Bronchial epithelial cell (primary cell): ENCODE data around the gene GALR3. TPM values are rescaled to one million over a fixed set of nuclear protein-coding genes. Genes with fewer than 3 reads are reported as not detected.
A peak's percentile ranks its signal among the peaks of the same experiment; 100 is the strongest.

Experiments used
- DNase-seq: peaks from one replicate; pipeline ENCODE4 v3.0.0-alpha.2; 2010; ENCODE audit warnings: low read depth
- FAIRE-seq: peaks from 2 replicates; lab custom pipeline; 2011; peaks lifted over from hg19 to GRCh38; lab: Jason Lieb, UNC
- H3K27me3 ChIP-seq: 2 replicates; pipeline ENCODE4 v1.5.1; 2011; ENCODE audit warnings: low read length; ENCODE audit not compliant: control insufficient read depth, insufficient read depth
- H3K36me3 ChIP-seq: 2 replicates; pipeline ENCODE4 v1.5.1; 2011; ENCODE audit warnings: low read length; ENCODE audit not compliant: control insufficient read depth, insufficient read depth
- H3K4me3 ChIP-seq: 2 replicates; pipeline ENCODE4 v1.5.1; 2011; ENCODE audit warnings: mild to moderate bottlenecking, low read depth, low read length, control low read depth
- total RNA-seq: library from RNA; depleted of rRNA; stranded (reverse); fragments of >200 nt; gene quantifications from 2 replicates; pipeline ENCODE4 v1.2.1, GENCODE V29; 2014
- TF ChIP-seq, protein P1 (sequence below): IDR thresholded peaks from 2 replicates; pipeline ENCODE4 v1.5.1; 2011; ENCODE audit warnings: mild to moderate bottlenecking, moderate library complexity, low read length, control low read depth, inconsistent platforms; ENCODE audit not compliant: insufficient read depth, severe bottlenecking

The GALR3 gene
- total RNA-seq, 1 donor from 2014 or later, result not detected

- DNase-seq (no peak), FAIRE-seq (no peak)
- TF ChIP-seq, protein P1, sequence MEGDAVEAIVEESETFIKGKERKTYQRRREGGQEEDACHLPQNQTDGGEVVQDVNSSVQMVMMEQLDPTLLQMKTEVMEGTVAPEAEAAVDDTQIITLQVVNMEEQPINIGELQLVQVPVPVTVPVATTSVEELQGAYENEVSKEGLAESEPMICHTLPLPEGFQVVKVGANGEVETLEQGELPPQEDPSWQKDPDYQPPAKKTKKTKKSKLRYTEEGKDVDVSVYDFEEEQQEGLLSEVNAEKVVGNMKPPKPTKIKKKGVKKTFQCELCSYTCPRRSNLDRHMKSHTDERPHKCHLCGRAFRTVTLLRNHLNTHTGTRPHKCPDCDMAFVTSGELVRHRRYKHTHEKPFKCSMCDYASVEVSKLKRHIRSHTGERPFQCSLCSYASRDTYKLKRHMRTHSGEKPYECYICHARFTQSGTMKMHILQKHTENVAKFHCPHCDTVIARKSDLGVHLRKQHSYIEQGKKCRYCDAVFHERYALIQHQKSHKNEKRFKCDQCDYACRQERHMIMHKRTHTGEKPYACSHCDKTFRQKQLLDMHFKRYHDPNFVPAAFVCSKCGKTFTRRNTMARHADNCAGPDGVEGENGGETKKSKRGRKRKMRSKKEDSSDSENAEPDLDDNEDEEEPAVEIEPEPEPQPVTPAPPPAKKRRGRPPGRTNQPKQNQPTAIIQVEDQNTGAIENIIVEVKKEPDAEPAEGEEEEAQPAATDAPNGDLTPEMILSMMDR, result no peak
- Histone ChIP-seq H3K27me3 (no peaks in the 10 kb centered on the region), H3K4me3 (no peak overlapping the region), H3K36me3 (peaks cover 8% of the 10 kb centered on the region)
Measured at GRCh38 chr22:37811867-37812266, 11.3 kb upstream of the GALR3 start.

GRCh38 chr22:37812869-37813678, 10.1 kb upstream of the GALR3 start:
- TF ChIP-seq, protein P1, result no peak
- DNase-seq (no peak), FAIRE-seq (peak; percentile 7)
- Histone ChIP-seq H3K27me3 (no peaks in the 10 kb centered on the region), H3K4me3 (no peak overlapping the region), H3K36me3 (peaks cover 9% of the 10 kb centered on the region)

DNA sequence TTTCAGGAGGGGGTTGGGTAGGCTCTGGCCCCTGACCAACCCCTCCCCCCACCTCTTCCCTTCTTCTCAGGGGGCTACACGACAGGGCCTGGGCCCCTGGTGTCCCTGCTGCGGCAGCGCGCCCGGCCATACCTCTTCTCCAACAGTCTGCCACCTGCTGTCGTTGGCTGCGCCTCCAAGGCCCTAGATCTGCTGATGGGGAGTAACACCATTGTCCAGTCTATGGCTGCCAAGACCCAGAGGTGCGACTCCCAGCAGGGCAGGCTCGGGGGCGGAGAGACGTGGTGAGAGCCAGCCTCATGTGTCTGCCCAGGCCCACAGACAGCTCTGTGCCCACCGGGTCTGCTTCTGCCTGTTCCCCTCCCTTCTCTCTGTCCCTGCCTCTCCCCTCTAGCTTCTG, 7.6 kb upstream of the GALR3 start:
- no peak overlapping the region for H3K4me3 ChIP-seq
- no peaks in the 10 kb centered on the region for H3K27me3 ChIP-seq
- TF ChIP-seq, protein P1, result no peak
- FAIRE-seq (peak; percentile 36), DNase-seq (no peak)
- H3K36me3 ChIP-seq, result peaks cover 9% of the 10 kb centered on the region

DNA sequence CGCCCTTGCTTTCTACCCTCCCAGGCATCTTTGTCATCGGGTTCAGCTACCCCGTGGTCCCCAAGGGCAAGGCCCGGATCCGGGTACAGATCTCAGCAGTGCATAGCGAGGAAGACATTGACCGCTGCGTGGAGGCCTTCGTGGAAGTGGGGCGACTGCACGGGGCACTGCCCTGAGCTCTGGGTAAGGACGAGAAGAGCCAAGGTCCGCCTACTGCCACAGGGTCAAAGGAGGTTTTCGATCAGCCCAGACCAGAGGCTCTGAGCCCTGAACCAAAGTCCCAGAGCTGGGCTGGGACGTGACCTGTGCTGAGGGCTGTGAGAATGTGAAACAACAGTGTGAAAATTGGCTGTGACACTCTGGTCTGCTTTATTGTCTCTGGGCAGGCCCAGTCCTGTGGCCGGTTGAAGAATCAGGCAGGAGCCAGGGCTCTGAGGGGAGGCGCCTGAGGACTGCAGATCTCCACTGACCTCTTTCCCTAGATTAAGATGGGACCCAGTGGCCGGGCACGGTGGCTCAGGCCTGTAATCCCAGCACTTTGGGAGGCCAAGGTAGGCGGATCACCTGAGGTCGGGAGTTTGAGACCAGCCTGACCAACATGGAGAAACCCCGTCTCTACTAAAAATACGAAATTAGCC, 6.5 kb upstream of the GALR3 start:
- no peaks in the 10 kb centered on the region for H3K27me3 ChIP-seq
- peaks cover 9% of the 10 kb centered on the region for H3K36me3 ChIP-seq
- DNase-seq (no peak), FAIRE-seq (no peak)
- TF ChIP-seq, protein P1, result no peak
- H3K4me3 ChIP-seq, result no peak overlapping the region

- Histone ChIP-seq H3K27me3 (no peaks in the 10 kb centered on the region), H3K4me3 (peak overlapping the region; percentile 13), H3K36me3 (peaks cover 9% of the 10 kb centered on the region)
- FAIRE-seq (no peak), DNase-seq (peak; percentile 44)
- TF ChIP-seq, protein P1, result peak; percentile 95
Measured at GRCh38 chr22:37817705-37818408, 5.3 kb upstream of the GALR3 start.
